ENCODE results near the gene ERICH2.

Gene ERICH2

DNA sequence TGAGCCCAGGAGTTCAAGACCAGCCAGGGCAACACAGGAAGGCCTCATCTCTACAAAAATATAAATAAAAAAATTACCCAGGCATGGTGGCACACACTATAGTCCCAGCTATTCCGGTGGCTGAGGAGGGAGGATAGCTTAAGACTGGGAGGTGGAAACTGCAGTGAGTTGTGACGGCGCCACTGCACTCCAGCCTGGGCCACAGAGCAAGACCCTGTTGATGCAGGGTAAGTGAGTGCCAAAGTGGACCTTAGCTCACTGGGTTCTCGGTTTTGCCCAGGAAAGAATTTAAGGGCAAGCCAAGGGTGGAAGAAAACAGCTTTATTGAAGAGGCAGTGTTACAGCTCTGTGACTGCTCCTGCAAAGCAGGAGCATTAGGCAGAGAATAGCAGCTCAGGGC lies 6.9 kb upstream of the ERICH2 start:
- no peak for DNase-seq (ENCODE audit: low spot score)

DNA sequence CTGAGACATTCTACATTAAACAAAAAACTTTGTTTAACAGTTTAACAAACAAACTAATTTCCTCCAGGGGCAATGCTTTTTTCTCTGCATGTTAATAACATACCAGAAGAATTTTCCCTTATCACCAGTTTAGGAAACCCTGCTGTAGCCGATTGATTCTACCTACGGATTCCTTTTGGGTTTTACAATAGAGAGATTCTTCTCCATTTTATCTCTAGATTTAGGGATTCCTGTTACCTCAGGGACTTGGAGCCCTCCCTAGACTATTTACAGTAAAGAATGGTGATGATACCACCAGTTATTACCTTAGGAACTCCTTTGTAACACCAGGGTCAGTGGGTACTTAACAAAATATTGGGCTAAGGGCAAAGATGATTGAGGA lies 5.3 kb upstream of the ERICH2 start:
- no peak for DNase-seq (ENCODE audit: low spot score)

DNA sequence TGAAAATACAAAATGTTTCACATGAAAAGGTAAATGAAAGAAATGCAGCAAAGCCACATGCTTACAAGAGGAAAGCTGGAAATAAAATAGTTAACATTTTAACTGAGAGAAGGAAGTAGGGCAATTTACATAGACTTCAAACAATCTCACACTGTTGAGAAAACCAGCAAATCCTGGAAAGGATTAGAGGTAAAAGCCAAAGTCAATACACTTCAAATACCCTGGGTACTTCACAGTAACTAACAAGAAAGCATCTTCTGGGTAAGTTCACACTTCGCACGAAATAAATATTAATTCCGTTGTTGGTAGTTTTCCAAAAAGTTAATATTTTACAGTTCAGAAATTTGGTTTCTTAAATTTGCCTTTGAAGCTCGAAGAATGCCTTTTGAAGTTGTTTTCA lies 3.5 kb upstream of the ERICH2 start:
- no peak for DNase-seq (ENCODE audit: low spot score)

DNA sequence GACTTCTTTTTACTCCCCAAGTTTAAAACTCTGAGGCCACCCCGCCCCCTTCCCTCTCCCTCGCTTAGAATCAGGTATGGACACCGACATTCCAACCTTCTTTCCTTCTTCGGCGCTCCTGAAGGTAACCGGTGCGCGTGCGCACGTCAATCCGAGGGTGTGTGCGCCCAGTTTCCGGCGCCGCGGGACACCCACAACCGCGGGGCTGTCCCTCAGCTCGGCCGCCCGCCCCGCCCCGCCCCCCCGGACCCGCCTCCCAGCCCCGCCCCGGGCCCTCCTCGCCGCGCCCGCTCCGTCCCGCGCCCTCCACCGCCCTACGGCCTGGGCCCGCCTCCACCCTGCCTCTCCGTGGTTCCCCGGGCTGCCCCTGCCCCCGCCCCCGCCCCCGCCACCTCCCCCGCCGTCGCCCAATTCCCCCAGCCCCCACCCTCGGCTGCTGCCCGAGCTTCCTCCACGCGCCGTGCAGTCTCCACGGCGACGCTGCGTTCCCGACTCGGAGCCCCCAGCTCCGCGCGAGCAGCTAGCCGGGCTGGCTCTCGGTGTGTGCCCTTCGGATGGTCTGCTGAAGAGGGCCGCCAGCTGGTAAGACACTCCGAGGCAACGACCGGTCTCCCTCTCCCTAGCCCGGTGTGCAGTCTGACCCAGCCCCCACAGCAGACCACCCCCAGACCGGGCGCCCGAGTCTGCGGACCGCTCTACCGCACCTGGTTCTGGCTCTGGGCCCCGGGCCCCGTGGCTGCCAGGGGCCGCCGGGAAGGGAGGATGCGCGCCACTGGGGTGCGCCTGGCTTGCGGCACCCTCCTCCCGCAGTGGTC lies 635 bp downstream of the ERICH2 start:
- DNase-seq (ENCODE audit: low spot score), result peak; percentile 88

DNA sequence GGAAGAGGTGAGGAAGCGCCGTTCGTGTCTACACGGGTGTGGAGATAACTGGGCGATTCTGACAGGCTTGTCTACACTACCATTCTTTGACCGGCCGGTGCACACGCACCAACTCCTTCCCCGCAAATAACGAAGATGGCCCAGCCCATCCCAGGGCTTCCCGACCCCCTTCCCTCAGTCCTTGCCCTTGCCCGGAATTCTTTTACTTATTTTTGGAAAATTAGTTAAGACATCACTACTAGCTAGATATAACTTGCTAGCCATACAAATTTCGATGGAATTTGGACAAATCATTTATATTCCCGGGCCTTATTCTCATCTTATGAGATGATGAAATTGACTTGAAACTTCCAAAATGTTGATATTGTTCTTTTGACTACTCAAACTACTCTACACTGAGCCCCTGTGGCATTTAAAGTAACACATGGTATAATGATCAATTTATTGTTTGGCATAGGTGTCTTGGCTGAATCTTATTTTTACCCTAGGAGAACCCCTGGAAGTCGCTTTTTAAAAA lies 1.3 kb downstream of the ERICH2 start:
- DNase-seq (ENCODE audit: low spot score), result no peak

DNA sequence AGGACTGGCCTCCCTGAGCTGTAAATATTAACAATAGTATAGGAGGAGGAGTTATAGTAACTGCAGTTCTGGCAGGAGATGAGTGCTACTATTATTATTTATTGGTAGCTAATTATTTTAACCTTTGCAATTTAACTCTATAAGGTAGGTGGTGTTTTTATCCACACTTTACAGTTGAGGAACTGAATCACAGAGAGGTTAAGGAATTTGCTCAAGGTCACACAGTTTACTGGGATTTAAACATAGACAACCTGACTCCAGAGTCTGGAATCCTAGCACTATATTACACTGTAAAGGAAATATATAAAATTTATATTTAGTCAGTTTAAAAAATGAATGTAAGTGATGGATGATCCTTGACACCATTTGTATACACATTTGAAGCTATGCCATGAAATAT lies 2.1 kb downstream of the ERICH2 start:
- DNase-seq (ENCODE audit: low spot score), result no peak

DNA sequence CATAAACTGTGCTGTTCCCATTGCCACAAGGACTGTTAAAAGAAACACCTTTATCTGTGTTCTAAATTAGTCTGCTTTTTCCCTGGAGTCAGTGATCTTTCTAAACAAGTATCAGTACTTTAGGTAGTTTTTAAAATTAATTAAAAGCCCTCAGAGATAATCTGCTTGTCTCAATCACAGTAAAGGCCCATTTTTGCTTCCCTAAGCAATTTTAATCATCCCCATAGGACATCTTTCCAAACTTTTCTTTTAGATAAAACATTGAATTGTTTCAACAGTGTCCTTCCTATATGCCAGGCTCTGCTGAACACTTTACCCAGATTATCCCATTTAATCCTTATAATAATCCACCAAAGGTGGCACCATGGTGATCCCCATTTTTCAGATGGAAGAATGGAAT lies 3.9 kb downstream of the ERICH2 start:
- no peak for DNase-seq (ENCODE audit: low spot score)

DNA sequence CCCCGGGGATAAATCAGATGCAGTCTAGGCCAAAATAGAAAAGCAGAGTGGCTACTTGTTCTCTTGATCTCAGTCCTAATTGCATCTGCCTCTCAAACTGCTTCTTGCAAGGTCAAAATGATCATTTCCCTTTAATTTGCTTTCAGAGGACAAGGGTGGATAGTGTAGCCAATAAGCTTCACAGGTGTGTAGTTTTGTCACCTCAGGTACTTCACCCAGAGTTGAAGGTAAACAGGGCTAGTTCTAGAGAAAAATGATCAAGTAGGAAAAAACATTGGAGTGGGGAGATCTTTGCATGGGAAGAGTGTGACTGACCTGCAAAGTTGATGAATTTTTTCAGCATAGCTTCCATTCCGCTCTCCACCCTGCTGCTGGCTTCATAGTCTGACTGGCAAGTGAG lies 8.7 kb downstream of the ERICH2 start:
- DNase-seq (ENCODE audit: low spot score), result no peak

DNA sequence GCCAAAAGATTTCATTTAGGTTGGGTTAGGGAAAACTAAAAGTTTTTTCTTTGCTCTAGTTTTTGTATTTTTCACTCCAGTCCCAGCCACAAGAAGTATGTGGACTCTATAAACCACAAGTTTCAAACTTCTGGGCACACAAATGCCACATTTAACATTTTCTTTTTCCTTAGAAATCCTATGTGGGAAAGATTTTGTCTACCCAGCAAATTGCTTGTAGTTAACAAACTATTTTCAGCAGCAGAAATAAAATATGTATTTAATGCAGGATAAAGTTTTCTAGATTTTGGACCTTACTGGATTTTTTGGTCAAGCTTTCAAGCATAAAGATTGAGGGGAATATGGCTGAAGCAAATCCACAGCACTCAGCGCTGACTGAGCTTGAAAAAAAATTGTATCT lies 9.1 kb downstream of the ERICH2 start:
- DNase-seq (ENCODE audit: low spot score), result no peak

DNA sequence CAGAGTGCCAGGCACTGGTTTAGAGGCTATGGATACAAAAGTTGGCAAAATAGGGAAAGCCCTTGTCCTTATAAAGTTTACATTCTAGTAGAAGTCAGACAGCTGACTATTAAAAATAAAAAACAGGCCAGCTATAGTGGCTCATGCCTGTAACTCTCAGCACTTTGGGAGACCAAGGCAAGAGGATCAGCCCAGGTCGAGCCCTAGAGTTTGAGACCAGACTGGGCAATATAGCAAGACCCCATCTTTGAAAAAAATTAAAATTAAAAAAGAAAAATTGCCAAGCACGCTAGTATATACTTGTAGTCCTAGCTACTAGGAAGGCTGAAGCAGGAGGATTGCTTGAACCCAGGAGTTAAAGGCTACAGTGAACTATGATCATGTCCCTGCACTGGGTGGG lies 12.5 kb downstream of the ERICH2 start:
- no peak for DNase-seq (ENCODE audit: low spot score)

DNA sequence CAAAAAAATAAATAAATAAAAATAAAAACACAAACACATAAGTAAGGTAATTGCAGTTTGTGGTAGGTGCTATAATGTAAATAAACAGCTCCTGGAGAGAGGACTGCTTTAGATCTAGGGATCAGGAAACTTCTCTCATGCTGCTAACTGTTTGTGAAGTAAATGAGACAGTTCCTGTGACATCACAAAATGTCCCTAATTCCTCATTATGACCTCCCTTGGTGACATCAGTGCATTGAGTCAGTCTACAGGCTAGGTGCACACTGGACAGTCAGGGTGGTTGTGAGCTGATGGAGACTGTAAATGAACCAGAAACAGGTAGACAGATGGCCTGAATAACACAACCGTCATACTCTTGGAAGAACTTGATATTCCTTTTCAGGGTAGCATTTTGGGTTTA lies 13.4 kb downstream of the ERICH2 start:
- no peak for DNase-seq (ENCODE audit: low spot score)

DNA sequence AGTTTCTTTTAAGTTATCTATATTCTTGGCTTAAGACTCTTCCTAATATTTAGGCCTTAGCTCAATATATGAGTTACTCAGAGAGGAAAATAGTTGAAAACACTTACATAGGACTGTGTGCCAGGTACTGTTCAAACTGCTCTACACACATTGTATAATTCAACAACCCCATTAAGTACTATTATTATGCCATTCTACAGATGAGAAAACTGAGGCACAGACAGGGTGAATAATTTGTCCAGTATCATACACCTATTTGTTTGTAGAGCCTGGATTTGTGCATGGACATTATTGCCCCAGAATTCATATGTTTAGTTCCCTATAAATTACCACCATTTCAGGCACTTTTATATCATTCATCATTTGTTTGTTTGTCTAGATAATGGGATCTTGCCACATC lies 28.8 kb downstream of the ERICH2 start:
- no peak for DNase-seq (ENCODE audit: low spot score)

DNA sequence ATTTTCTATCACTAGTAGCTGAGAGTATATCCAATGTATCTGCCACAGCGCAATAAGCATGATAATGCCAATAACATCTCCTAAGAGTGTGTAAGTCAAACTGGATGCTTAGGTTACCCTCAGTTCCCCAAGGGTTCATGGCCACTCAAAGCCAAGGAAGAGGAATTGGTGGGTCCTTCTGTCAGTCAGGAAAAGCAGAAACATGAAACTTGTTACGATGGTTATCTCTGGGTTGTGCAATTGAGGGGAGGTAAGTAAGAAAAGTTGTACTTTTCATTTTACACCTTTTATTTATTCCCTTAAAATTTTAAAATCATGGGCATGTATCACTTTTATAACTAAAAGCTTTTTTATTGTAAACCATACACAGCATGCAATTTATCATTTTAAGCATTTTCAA lies 36.4 kb downstream of the ERICH2 start:
- DNase-seq (ENCODE audit: low spot score), result no peak

DNA sequence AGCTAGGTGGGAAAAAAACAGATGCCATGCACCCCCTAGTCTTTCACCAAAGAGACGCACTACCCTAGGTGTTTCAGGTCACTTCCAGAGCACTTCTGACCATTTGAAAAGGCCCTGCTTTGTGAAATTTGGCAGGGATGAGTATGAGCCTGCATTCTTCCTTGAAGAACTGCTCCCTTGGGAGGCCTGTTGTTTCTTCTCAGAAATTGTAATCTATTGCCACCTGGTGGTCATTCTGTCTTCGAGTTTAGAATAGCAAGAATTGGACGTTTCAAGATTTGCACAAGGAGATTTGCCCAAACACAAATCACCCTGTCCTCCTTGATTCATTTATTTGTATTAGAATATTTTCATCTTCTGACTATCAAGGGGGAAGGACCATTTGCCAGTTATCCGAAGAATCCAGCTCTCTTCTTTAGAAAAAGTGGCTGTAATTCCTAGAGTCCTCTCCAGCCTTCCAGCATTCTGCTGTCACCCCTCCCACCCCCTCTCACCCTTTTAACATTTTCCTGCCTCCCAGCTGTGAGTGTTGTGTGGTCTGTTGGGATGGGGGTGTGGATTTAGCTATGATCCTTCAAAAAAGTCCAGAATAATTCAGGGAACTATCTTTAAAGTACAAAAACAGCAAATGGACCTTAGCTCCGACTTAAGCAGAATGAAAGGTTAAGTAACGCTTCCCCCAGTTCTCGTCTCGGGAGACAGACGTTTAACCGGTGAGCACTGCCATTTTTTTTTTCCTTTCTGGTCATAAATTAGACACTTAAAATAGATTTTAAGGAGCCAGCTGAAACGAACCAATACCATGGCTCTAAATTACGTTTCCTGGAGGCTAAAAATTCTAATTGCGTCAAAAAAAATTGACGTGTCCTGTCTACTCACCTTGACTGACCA lies 42.8 kb downstream of the ERICH2 start:
- DNase-seq (ENCODE audit: low spot score), result no peak

DNA sequence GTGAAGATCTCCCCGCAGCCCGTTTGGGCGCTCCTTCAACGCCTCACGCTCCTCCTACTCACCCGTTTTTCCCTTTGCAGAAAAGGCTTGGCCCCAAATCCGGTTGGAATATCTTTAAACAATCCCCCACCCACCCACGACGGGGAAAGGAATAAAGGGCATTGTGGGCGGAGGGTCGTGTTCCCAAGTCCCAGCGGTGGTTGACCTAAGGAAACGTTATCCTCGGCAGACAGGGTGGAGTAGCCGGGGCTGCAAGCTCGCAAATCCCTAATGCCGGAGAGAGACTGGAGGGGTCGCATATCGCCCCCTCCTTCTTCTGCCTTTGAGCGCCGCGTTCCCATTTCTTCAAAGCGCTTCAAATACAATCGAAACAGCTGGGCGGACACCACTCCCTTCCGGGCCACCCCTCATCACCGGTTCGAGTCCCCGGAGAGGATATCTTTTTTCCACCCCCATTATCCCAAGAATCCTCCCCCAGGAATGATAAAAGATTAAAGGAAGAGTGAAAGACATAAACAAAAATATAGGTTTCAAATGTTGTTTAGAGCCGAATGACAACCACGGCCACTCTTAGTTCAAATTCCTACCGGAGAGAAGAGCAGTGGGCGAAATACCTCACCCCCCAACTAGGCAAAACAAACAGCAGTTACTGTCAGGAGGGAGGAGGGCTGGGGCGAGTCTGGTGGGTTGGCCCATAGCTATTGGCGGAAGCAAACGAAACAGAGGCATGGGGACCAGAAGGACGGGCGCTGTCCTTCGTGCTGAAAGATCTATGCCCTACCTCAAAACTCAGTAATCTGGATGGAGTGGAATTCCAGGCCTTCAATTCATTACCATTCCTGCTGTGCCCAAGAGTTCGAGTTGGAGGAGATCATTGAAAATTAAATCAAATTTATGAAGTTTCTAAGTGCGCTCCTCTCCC lies 43.7 kb downstream of the ERICH2 start:
- DNase-seq (ENCODE audit: low spot score), result peak; percentile 86

DNA sequence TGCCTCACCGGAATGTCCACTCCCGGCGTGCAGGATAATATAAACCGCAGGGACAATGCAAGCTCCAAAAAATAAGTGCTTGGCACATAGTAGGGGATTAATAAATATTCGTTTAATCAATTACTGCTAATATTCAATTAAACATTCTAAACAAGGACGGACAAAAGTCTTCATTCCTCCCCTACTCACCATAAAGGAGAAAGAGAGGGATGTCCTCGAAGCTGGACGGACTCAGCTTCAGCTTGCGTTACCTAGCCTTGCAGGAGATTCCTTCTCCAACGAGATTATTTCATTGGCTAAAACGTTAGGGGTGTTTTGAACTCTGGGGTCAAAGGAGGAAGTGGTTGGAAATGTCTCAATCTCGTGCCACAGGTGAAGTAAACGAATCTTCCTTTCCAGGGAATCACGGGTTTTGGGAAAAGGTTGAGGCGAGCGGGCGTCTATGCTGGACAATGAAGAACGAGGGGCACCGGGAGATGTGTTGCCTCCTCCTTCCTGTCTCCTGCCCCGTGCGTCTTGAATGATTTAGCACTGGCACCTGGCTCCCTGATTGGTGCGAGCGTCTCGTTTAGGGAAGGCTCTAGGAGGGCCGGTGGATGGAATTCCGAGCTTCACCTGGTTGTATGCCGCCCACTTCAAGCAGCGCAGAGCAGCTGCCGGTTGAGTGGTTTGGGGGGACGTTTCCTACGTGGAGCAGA lies 44.5 kb downstream of the ERICH2 start:
- no peak for DNase-seq (ENCODE audit: low spot score)

DNA sequence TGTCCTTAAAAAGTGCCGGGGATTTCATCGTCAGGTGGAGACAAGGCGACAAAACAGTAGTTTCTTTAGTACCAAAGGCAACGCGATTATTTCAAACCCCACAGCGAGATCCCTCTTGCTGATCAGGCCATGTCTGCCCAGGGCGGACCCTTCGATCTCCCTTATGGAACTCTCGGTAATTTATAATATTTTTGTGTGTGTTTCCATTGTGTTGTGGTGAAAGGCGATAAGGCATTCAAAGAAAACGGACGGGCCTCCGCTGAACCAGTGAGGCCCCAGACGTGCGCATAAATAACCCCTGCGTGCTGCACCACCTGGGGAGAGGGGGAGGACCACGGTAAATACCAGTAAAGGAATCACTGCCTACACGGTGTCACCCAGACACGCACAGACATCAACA lies 45.1 kb downstream of the ERICH2 start:
- no peak for DNase-seq (ENCODE audit: low spot score)

DNA sequence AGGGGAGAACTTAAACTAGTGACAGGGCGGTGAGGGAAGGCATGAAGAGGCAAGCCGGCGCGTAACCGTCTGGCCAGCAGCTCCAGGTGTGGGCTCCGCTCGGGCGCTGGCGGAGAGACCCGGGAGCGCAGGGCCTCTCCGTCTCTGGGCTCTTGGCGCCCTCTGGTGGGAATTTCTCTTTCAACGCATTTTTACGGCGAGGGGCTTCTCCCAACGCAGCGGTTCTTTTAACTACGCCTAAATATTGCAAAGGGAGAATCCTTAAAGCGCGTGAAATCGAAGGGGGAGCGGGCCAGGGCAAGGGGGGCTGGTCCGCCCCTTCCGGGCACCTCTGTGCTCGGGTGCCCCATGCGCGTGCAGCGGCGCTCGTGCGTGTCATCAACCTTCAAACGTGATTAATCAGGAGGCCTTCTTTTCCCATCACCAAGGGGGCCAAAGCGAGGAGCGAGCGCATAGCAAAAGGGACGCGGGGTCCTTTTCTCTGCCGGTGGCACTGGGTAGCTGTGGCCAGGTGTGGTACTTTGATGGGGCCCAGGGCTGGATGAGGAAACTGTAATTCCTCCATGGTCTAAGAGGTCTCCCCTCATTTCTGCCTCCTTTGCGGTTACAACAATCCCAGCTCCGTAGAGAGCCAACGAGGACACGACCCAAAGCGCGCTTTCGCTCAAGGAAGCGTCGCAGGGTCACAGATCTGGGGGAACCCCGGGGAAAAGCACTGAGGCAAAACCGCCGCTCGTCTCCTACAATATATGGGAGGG lies 45.7 kb downstream of the ERICH2 start:
- DNase-seq (ENCODE audit: low spot score), result peak; percentile 90

DNA sequence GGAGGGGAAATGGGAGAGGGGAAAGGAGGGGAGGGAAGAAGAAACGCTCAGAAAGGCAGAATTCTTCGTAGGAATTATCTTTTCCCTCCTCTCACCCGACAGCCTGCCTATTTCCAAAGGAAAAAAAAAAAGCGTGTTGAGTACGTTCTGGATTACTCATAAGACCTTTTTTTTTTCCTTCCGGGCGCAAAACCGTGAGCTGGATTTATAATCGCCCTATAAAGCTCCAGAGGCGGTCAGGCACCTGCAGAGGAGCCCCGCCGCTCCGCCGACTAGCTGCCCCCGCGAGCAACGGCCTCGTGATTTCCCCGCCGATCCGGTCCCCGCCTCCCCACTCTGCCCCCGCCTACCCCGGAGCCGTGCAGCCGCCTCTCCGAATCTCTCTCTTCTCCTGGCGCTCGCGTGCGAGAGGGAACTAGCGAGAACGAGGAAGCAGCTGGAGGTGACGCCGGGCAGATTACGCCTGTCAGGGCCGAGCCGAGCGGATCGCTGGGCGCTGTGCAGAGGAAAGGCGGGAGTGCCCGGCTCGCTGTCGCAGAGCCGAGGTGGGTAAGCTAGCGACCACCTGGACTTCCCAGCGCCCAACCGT lies 46.4 kb downstream of the ERICH2 start, which contains the start of gene GAD1:
TSS of gene GAD1 (plus strand) at position 384 of the 589 bp plus-strand sequence. CDS start 1,705 bp downstream, outside the sequence.
- DNase-seq (ENCODE audit: low spot score), result peak; percentile 82

All from ecto neural progenitor cell (in vitro differentiated cells).